NCI-H82 treated with DMSO at 0.1 percent for 48 hours (cell line): ENCODE results near the gene NFIL3.
A peak's percentile ranks its signal among the peaks of the same experiment; 100 is the strongest.
"Not testable (repeated sequence)": the region's sequence is repeated elsewhere in the genome, so short reads cannot be mapped to it uniquely, and the experiment has no call there.

Source experiments
- DNase-seq: peaks from one replicate; lab custom pipeline; 2025; ENCODE audit not compliant: unreplicated experiment; lab: John Stamatoyannopoulos, UW

NFIL3 gene

GRCh38 chr9:91423785-91424402 is at the start of gene NFIL3:
NFIL3 (minus strand) TSS chr9:91423832; CDS start chr9:91410734, 13,098 bp downstream.
- DNase-seq, result peak; percentile 44

DNA sequence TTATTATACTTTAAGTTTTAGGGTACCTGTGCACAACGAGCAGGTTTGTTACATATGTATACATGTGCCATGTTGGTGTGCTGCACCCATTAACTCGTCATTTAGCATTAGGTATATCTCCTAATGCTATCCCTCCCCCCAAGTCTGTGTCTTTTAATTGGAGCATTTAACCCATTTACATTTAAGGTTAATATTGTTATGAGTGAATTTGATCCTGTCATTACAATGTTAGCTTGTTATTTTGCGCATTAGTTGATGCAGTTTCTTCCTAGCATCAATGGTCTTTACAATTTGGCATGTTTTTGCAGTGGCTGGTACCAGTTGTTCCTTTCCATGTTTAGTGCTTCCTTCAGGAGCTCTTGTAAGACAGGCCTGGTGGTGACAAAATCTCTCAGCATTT is 47.9 kb upstream of the NFIL3 start:
- not testable (repeated sequence) for DNase-seq

- DNase-seq, result no peak
These were observed 41.8 kb upstream of the NFIL3 start for GRCh38 chr9:91465420-91465819.

DNA sequence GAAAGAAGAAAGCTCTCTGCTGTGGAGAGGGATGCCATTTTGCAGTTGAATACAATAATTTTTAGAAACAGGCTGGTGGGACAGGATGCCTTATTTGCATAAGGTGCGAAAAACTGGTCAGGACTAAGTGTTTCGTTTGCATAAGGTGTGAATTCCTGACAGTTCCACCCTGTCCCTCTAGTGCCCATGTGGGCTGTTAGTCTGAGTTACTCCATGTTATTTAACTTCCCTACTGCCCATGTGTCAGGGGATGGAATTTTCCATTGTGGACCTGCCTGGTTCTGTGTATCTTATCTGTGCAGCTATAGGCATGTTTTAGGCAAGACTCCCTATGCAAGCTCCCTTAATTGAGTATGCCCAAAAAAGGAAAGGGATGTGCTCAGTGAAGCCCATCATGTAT is 35.3 kb upstream of the NFIL3 start:
- no peak for DNase-seq

- no peak for DNase-seq
These were observed 29.2 kb upstream of the NFIL3 start for GRCh38 chr9:91452844-91453243.

DNA sequence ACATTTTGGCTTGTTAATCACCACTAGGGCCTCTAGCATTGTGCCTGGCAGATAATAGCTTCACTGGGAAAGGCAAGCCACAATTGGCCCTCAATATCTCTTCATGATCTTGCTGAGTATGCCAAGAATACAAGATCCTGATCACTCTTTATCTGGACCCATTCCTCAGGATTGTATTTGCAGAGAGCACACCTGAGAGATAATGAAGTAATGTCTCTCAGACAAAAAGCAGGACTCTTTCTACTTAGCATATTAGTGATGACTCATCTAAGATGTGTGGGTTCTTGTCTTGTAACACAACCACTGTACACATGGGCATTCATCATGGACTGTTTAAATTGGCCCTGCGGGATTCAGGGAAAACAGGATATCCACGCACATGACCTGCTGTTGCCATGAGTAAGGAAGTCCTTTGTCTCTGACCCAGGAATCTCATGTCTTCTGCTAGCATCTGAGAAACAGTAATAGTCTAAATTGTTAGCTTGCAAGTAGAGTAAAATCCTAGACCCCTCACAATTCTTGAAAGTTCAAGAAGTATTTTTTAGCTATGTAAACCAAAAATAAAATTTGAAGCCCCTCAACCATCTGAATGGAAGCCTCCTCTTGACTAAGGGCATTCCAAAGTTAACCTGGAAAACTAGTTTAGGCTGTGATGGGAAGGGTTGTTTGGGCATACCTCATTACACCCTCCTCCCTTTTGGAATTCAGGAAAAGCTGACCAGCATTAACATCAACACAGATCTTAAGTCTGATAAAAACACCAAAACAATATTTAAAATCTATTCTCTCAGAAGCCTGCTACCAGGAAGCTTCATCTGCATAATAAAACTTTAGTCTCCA is 28.0 kb upstream of the NFIL3 start:
- DNase-seq, result no peak

GRCh38 chr9:91445135-91445534 is 21.5 kb upstream of the NFIL3 start:
- DNase-seq, result no peak

- no peak for DNase-seq
These were observed 20.4 kb upstream of the NFIL3 start for GRCh38 chr9:91443994-91444392.

DNA sequence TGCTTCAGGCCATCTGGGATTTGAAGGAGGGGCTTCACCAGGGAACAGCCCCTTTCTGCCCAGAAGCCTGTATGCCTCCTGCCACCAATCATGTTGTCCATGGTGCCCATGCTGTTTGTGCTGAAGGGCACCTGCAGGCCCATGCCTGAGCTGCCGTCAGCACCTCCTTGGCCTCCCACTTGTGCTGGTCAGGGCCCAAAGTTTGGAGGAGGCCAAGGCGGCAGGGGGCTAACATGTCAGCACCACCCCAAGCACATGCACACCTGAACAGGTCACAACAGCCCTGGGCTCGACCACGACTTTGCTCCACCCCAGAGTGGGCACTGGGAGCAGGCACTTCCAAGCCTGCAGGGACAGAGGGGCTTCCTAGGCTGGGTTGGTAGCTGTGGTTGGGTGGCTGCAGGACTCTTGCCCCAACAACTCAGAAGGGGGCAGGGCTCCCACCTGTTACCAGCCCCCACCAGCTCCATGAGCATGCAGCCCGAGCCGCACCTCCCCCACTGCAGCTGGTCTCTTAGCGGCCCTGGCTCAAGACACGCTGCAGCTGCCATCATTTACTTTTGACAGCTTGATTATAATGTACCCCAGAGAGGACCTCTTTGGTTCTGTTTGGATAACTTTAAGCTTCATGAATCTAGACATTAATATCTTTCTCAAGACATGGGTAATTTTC is 19.8 kb upstream of the NFIL3 start:
- no peak for DNase-seq

GRCh38 chr9:91436841-91437240 is 13.2 kb upstream of the NFIL3 start:
- no peak for DNase-seq

GRCh38 chr9:91433180-91433579 is 9.5 kb upstream of the NFIL3 start:
- DNase-seq, result no peak

DNA sequence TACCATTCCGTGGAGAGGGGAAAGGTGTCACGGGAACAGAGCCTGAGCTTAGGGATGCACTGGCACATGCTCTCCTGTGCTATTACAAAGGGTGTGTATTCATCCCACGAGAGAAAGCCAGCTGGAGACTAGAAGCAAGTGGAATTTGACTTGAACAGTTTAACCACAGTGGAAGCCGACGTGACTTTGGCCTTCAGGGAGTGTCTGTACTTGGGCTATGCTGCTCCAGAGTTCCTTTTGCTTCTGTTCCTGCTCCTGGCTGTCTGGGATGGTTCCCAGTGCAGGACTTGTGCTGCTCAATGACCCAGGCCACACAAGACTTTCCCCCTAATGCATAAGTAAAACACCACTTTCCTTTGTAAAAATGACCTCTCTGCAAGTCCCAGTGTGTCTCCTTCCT is 7.9 kb upstream of the NFIL3 start:
- DNase-seq, result no peak

GRCh38 chr9:91429501-91429900 is 5.9 kb upstream of the NFIL3 start:
- DNase-seq, result no peak

GRCh38 chr9:91428927-91429351 is 5.3 kb upstream of the NFIL3 start:
- DNase-seq, result no peak

GRCh38 chr9:91428436-91428835 is 4.8 kb upstream of the NFIL3 start:
- no peak for DNase-seq

GRCh38 chr9:91427873-91428272 is 4.2 kb upstream of the NFIL3 start:
- DNase-seq, result no peak

- no peak for DNase-seq
These were observed 2.6 kb upstream of the NFIL3 start for GRCh38 chr9:91426123-91426745.

DNA sequence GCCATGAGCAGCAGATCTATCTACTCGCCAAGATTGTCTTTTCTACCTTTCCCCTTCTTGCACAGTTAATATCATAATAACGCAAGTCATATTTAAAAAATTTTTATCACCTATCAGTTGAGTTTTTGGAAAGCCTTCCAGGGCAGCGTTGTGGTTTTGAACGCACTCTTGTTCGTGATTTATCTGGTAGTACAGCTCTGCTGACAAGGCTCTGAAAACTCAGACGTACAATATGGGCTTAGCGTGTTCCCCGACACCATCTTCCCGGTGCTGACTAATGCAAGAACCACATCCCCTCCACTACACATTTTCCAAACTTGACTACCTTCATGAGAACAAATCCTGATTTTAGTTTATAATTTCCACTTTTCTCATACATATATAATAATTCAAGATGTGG is 1.6 kb upstream of the NFIL3 start:
- no peak for DNase-seq

- DNase-seq, result no peak
These were observed 958 bp upstream of the NFIL3 start for GRCh38 chr9:91424403-91425176.

- DNase-seq, result no peak
These were observed 597 bp downstream of the NFIL3 start for GRCh38 chr9:91422758-91423711.
